Endothelial cell of umbilical vein (primary cell): ENCODE results near the gene SHCBP1. TPM values are rescaled to one million over a fixed set of nuclear protein-coding genes. Genes with fewer than 3 reads are reported as not detected.

Experiments used
- BruUV-seq: library from RNA; stranded (reverse); fragments of 400-500 nt; replicated peaks from 2 replicates; lab custom pipeline; 2021; lab: Mats Ljungman, UMichigan
- CTCF ChIA-PET: fragments of 300-600, 350-600 bp; sonication (Branson Sonifier 250); formaldehyde crosslinking; loops from one replicate; lab custom pipeline; 2021; ENCODE audit warnings: antibody characterized with exemption, inconsistent platforms; lab: Charles Lee
- POLR2A ChIA-PET: fragments of 300-600, 350-600 bp; sonication (Branson Sonifier 250); formaldehyde crosslinking; loops from one replicate; lab custom pipeline; 2021; ENCODE audit warnings: antibody characterized with exemption, inconsistent platforms; lab: Charles Lee
- DNase-seq: peaks from one replicate; pipeline ENCODE4 v3.0.0-alpha.2; 2011; ENCODE audit warnings: low read depth, low spot score
- FAIRE-seq: peaks from 2 replicates; lab custom pipeline; 2011; peaks lifted over from hg19 to GRCh38; lab: Jason Lieb, UNC
- H2AFZ ChIP-seq: 2 replicates; pipeline ENCODE4 v1.6.0; 2012; ENCODE audit warnings: low read depth, low read length, control low read depth, inconsistent platforms
- H3K27ac ChIP-seq: 2 replicates; pipeline ENCODE4 v1.5.1; 2011; ENCODE audit warnings: low read depth, mild to moderate bottlenecking, control low read depth, low read length, moderate library complexity; ENCODE audit not compliant: insufficient read depth
- H3K27me3 ChIP-seq, 2 experiments: 2 replicates each; pipeline versions ENCODE4 v1.6.0 to v1.6.1; 2011; ENCODE audit warnings: low read length in 2 of 2, mixed read lengths in 1 of 2; ENCODE audit not compliant: control insufficient read depth in 2 of 2, insufficient read depth in 2 of 2
- H3K36me3 ChIP-seq, 2 experiments: 2 replicates in 1 of 2; 3 replicates in 1 of 2; pipeline ENCODE4 v1.5.1; 2011; ENCODE audit warnings: low read length in 2 of 2, mild to moderate bottlenecking in 1 of 2, moderate library complexity in 1 of 2; ENCODE audit not compliant: control insufficient read depth in 2 of 2, insufficient read depth in 2 of 2; ENCODE audit errors: extremely low read depth in 1 of 2
- H3K4me1 ChIP-seq: 3 replicates; pipeline ENCODE4 v1.5.1; 2011; ENCODE audit warnings: mild to moderate bottlenecking, low read length; ENCODE audit not compliant: control insufficient read depth, insufficient read depth; ENCODE audit errors: extremely low read depth
- H3K4me2 ChIP-seq: 2 replicates; pipeline ENCODE4 v1.6.1; 2011; ENCODE audit warnings: low read length, control low read depth, mixed read lengths; ENCODE audit not compliant: insufficient read depth
- H3K4me3 ChIP-seq, 3 experiments: fragments of 200-600 bp in 1 of 3; sonication (generic), shearing (Covaris generic) in 1 of 3; replicated peaks in 1 of 3; 2 replicates each; pipeline ENCODE4 v1.5.1; 2011 to 2016; ENCODE audit warnings: control low read depth in 3 of 3, low read length in 3 of 3, mild to moderate bottlenecking in 2 of 3, inconsistent platforms in 1 of 3, low read depth in 1 of 3, moderate library complexity in 1 of 3; ENCODE audit not compliant: insufficient read depth in 1 of 3
- H3K79me2 ChIP-seq: 2 replicates; pipeline ENCODE4 v1.6.0; 2012; ENCODE audit warnings: low read length, inconsistent platforms; ENCODE audit not compliant: control insufficient read depth, insufficient read depth
- H3K9ac ChIP-seq: replicated peaks from 2 replicates; pipeline ENCODE3; 2011; ENCODE audit warnings: low read length, control low read depth; ENCODE audit not compliant: insufficient read depth; ENCODE audit errors: extremely low read depth
- H3K9me1 ChIP-seq: replicated peaks from 3 replicates; pipeline ENCODE4 v1.6.0; 2011; ENCODE audit warnings: mild to moderate bottlenecking, low read length; ENCODE audit not compliant: control insufficient read depth, insufficient read depth; ENCODE audit errors: extremely low read depth
- H3K9me3 ChIP-seq: replicated peaks from 2 replicates; pipeline ENCODE4 v1.5.1; 2012; ENCODE audit warnings: low read length, inconsistent platforms; ENCODE audit not compliant: control insufficient read depth, insufficient read depth
- H4K20me1 ChIP-seq: replicated peaks from 2 replicates; pipeline ENCODE3; 2011; ENCODE audit warnings: mild to moderate bottlenecking, low read length; ENCODE audit not compliant: control insufficient read depth, insufficient read depth; ENCODE audit errors: extremely low read depth
- POLR2AphosphoS5 ChIP-seq: IDR thresholded peaks from 2 replicates; pipeline ENCODE4 v1.6.1; 2012; ENCODE audit warnings: low read depth, mild to moderate bottlenecking, control low read depth, low read length, moderate library complexity; ENCODE audit not compliant: insufficient read depth
- dilution Hi-C: fragments of 300-500 bp; cut with MboI; formaldehyde crosslinking; loops from one replicate; pipeline ENCODE4 v1.15.0; 2019; ENCODE audit warnings: low sequenced_read_pairs; ENCODE audit not compliant: extremely low pct_ligation_motif_present
- intact Hi-C: fragments of 100-400 bp; cut with micrococcal nuclease; formaldehyde crosslinking; loops from one replicate; pipeline ENCODE4 v1.10.0; 2022
- polyA plus RNA-seq, 4 experiments: library from polyadenylated mRNA; depleted of rRNA in 3 of 4; stranded (reverse) in 3 of 4; unstranded in 1 of 4; fragments of >200 nt; gene quantifications; 2 replicates each; pipeline versions ENCODE4 v1.2.1 to v1.2.3, GENCODE V29; 2011 to 2012; ENCODE audit warnings: missing spikeins in 1 of 4
- total RNA-seq: library from RNA; stranded (reverse); gene quantifications from 2 replicates; pipeline ENCODE4 v1.2.3, GENCODE V29; 2021
- TF ChIP-seq, protein P1 (sequence below): IDR thresholded peaks from 2 replicates; pipeline ENCODE4 v1.6.1; 2011; ENCODE audit not compliant: insufficient read depth, insufficient read length

Gene SHCBP1
- total and polyA plus RNA-seq, 2 donors (not counting 3 experiments of a cell fraction or from before 2014, with no cell fraction given) = 13.9 to 44.9 TPM

- BruUV-seq = no TSS peak
- no peak overlapping the region for H3K9ac ChIP-seq
- H4K20me1 ChIP-seq = no peaks in the 10 kb centered on the region
- H3K79me2 ChIP-seq = no peaks in the 10 kb centered on the region
- CTCF ChIA-PET = interaction anchor here (1.9 kb wide), 1 partner anchor 49 kb away, joined by 11 read pairs; no protein-coding TSS in a partner anchor
- DNase-seq = no peak
- H3K9me1 ChIP-seq = no peaks in the 10 kb centered on the region
- FAIRE-seq = no peak
- dilution Hi-C loops = no loop called here
- no peaks in the 10 kb centered on the region for H3K4me1 ChIP-seq
- H2AFZ ChIP-seq = no peak overlapping the region
- H3K9me3 ChIP-seq = no peaks in the 10 kb centered on the region
- intact Hi-C loops = no loop called here
- H3K36me3 ChIP-seq = no peaks in the 10 kb centered on the region
- no peak for TF ChIP-seq POLR2AphosphoS5
- no peak overlapping the region for H3K4me3 ChIP-seq
- no peak overlapping the region for H3K27ac ChIP-seq
- H3K27me3 ChIP-seq = no peaks in the 10 kb centered on the region
- POLR2A ChIA-PET = no interaction called here
- no peak overlapping the region for H3K4me2 ChIP-seq
These were observed 63.2 kb downstream of the SHCBP1 start for GRCh38 chr16:46558018-46558417.

DNA sequence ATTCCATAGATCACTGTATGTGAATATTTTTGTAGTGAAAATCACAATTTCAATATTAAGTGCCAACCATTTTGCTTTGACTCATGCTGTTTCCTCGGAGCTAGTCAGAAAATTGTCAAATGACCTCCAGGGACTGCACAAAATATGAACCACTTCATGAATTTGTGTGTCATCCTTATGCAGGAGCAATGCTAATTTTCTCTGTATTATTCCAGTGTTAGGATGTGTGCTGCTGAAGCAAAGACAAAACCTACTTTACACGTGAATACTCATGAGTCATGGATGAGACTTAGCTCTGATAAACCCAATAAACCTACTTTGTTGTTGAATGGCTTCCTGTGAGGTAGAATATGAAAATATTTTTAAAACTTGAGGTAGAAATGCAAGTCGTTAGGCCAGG lies 65.2 kb downstream of the SHCBP1 start:
- H3K9me3 ChIP-seq = no peaks in the 10 kb centered on the region
- POLR2A ChIA-PET = no interaction called here
- intact Hi-C loops (loop anchor here (2.0 kb wide), 1 partner anchor 49 kb away; no protein-coding TSS in a partner anchor), dilution Hi-C loops (no loop called here)
- DNase-seq (no peak), FAIRE-seq (no peak)
- H3K4me1 ChIP-seq = no peaks in the 10 kb centered on the region
- no peaks in the 10 kb centered on the region for H3K27me3 ChIP-seq
- no peaks in the 10 kb centered on the region for H4K20me1 ChIP-seq
- H3K36me3 ChIP-seq = no peaks in the 10 kb centered on the region
- H3K9me1 ChIP-seq = no peaks in the 10 kb centered on the region
- H3K4me3 ChIP-seq = no peak overlapping the region
- TF ChIP-seq, protein P1, sequence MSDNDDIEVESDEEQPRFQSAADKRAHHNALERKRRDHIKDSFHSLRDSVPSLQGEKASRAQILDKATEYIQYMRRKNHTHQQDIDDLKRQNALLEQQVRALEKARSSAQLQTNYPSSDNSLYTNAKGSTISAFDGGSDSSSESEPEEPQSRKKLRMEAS = no peak
- H3K27ac ChIP-seq = no peak overlapping the region
- H3K9ac ChIP-seq = no peak overlapping the region
- no peak overlapping the region for H3K4me2 ChIP-seq
- CTCF ChIA-PET = interaction anchor here (1.1 to 4.1 kb wide), 5 partner anchors 8 to 1609 kb away, joined by 3 to 92 read pairs (median 13); no protein-coding TSS in a partner anchor
- H2AFZ ChIP-seq = no peak overlapping the region
- BruUV-seq = no TSS peak
- H3K79me2 ChIP-seq = no peaks in the 10 kb centered on the region
